HS-27A (cell line): ENCODE results near the gene SLC4A8.
A peak's percentile ranks its signal among the peaks of the same experiment; 100 is the strongest.

Experiments
- DNase-seq: peaks from one replicate; pipeline ENCODE4 v3.0.0-alpha.2; 2012; ENCODE audit warnings: low read depth, missing footprints

The SLC4A8 gene

DNA sequence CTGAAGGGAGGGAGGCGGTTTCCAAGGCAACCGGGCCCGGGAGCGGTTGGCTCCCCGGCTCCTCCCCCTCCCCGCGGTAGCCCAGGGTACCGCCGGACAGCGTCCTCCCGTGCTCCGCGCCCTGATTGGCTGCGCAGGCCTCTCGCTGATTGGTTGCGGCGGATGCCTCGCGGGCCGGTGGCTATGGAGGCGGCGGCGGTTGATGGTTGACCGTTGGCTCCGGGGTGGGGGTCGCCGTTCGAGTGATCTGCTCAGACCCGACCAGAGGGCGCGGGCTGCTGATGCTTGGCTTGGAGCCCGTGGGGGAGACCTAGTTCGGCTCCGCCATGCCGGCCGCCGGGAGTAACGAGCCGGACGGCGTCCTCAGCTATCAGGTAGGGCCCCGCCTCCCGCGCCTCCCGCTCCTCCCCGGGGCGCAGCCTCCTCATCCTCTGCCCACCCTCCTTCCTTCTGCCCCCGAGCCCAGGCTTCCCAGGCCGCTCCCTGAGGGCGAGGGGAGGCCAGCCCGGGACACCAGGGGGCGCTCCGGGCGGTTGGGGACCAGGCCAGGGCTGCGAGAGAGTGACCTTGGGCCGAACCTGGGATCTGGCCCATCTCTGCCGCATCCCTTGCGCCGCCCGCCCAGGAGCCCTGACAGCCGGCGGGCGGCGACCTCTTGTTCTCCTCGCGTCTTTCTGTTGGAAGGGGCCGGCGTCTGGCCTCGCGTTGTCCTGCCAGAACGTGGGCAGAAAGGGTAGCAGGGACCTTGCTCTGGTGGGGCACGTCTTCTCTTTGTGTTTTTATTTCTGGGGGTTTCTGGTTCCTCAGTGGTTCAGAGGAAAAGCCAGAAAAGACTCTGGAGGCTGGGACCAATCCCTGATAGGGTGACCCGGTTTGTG lies at the start of gene SLC4A8:
SLC4A8 (plus strand) TSS at position 170 of the 878 bp plus-strand sequence; CDS start at position 327, 157 bp downstream.
- peak; percentile 70 for DNase-seq

GRCh38 chr12:51374856-51375255 lies 49.8 kb upstream of the SLC4A8 start:
- no peak for DNase-seq

- DNase-seq = no peak
These were observed 47.3 kb upstream of the SLC4A8 start for GRCh38 chr12:51377099-51377984.

DNA sequence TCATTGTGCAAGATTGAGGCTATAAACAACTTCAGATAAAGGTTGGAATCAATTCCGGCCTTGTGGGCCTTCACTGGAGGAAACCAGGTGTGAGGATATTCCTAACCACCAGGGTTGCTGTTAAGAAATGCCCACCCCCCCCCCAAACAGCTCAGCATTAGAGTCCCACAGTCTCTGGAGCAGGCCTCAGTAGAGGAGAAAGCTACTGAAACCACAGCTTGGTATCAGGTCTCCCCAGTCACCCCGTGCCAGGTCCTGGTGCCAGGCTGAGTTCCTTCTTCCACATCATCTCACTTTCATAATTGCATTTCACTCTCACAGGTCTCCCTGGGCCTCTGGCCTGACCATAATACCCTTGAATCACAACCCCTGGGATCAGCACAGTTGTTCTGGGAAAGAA lies 45.9 kb upstream of the SLC4A8 start:
- DNase-seq = no peak

DNA sequence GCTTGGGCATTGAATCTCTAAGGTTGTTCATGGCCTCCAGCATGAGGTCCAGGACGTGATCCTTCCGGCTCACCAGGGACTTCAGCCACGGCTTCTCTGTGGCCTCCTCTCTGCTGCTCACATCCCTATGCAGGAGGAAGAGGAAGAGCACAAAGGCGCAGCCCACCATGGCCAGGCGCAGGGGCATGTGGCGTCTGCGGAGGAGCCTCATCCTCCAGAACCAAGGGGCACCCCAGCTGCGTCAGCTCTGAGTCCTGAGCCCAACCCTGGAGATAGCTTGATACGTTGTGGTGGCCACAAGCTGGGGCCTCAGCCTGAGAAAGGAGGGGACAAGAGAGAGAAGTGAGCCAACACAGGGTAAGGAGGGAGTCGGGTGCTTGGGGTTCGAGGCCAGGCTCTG lies 45.1 kb upstream of the SLC4A8 start:
- DNase-seq = no peak

- DNase-seq = no peak
These were observed 43.2 kb upstream of the SLC4A8 start for GRCh38 chr12:51381226-51382079.

DNA sequence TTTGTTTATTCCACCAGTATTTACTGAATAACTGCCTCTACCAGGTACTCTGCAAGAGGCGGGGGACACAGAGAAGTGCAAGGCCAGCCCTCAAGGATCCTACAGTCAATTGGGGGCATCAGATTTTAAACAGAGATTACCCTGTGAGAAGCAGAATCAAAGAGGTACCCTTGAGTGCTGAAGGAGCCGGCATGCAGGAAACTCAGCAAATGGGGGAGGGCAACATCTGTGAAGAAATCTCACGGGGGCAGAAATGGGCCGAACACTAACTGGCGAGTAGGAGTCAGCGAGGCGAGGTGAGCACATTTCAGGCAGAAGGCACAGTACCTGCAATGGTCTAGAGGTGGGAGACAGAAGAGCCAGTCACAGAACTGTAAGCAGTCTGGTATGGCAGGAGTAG lies 42.5 kb upstream of the SLC4A8 start:
- DNase-seq = no peak

DNA sequence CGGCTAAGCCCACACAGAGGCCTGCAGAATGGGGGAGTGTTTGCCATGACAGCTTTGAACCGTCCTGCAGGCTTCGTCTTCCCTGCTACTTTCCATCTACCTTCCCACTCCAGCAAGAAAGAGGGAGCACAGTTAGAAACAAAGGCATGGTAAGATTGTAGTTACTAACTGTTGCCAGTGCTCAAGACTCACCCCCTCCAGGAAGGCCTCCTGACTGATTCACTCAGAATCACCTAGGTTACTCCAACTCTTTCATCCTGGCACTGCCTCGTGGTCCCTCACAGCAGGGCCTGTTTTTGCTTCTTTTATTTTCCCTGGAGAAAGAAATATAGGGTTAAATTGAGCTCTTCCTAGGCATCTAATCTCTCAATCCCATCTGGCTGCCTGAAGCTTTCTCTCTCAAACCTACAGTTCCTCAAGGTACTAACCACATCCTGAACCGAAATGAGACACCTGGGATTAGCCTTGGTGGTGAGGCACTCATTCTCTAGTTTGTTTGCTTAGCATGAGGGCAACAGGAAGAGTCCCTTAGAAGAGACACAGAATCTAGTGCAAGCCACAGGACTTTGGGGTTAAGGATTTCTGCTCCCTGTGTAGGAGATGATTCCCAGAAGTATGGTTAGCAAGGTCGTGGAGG lies 41.2 kb upstream of the SLC4A8 start:
- no peak for DNase-seq

DNA sequence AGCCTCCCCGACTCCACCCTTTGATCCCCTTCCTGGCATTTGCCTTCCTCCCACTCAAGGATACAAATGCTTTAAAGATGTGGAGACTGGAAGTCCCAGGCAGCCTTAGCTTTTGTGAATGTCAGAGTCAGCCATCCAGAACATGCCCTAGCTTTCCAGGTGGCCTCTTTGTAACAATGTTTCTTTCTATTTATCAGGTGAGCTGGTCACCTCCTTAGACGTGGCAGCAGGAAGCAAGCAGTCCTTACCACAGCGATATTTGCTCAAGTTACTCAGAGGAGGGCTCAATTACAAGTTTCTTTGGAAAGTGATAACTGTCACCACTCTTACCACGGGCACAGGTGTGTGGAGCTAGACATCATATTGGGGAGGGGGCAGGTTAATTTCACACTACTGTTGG lies 38.3 kb upstream of the SLC4A8 start:
- no peak for DNase-seq

- no peak for DNase-seq
These were observed 36.4 kb upstream of the SLC4A8 start for GRCh38 chr12:51388069-51388799.

DNA sequence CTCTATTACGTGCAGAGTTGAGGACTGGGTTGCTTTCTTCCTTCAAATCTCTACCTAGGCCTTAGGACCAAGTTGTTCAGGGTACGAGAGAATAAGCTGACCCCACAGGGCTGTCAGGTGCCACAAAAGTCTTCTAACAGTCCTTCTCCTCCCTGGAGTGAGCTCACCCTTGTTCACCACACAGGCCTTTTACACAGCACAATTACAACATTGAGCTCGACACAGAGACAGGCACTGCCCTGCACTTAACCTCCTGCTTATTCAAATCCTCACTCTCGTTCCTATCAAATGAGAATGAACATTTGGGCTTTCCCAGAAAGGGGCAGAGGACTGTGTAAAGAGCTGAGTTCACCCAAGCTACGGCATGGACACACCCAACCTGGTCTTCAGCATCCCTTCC lies 35.8 kb upstream of the SLC4A8 start:
- DNase-seq = no peak

- DNase-seq = no peak
These were observed 35.2 kb upstream of the SLC4A8 start for GRCh38 chr12:51389302-51389999.

DNA sequence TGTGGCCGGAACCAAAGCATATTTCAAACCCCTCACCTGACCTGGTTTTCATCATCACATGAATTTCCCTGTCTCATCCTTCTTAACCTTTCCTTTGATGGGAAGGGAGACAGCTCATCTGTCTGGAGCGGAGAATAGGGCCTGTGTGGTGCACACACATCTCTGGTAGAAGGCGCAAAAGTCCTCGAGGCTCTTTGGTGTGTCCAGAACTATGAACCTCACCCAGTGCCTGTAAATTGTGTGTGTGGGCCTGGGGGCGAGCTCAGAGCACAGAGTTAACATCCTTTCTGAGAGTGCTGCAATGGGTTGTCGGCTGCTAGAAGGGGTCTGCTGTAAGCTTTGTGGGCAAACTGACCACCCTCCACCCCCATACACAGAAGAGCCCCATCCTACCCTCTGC lies 34.2 kb upstream of the SLC4A8 start:
- no peak for DNase-seq

DNA sequence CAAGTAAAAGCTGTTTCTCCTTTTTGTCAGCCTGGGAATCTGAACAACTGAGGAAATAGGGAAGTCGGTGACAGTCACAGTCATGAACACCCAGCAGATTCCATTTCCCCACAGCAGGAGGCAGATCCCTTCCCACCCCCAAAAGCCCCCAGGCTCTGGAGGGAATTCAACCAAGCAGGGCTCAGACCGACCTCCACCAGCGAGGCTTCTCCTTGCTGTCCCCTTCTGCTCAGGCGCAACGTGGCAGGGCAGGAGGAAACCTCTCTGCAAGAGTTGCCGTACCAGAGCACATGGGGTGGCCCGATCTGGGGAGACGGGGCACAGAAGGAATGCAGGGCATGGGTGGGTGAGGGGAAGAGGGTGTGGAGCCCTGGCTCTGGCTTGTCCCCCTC lies 33.7 kb upstream of the SLC4A8 start:
- no peak for DNase-seq

DNA sequence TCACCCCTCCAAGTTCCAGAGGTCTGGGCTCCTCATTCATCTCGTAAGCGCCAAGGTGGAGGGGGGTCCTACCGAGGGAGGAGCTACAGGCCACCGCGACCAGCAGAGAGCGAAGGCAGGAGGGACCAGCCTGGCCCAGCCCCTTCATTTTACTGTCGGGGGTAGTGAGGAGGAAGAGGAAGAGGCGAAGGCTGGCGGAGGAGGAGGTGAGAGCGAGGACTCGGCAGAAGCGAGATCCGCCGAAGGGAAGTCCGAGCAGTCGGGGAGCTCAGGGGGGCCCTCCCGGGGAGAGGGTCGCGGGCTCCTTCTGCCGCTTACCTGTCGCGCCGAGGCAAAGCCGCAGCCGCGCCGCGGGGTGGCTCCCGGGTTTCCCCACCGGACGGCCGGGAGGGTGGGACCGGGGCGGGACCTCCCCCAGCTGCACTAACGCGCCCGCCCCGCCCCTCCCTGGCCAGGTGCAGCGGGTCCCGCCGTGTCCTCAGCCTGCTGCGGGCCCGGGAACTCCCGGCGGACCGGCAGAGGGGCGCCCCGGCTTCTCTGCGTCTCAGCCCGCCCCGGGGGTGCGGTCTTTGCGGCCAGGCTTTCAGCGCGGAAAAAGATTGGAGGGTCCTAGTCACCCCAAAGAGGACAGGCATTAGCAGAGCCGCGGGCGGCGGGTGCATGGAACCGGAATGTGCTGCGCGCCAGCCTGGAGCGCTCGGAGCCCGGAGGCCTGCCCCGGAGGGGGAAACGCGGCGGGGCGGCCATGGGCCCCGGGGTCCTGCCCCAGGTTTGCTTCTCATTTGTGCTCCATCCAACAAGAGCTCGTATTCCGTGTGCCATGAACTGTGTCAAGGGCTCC lies 33.1 kb upstream of the SLC4A8 start, which contains the start of gene GALNT6:
GALNT6 (minus strand) TSS at position 124 of the 841 bp plus-strand sequence. CDS start 11,625 bp downstream, outside the sequence.
- DNase-seq = no peak

DNA sequence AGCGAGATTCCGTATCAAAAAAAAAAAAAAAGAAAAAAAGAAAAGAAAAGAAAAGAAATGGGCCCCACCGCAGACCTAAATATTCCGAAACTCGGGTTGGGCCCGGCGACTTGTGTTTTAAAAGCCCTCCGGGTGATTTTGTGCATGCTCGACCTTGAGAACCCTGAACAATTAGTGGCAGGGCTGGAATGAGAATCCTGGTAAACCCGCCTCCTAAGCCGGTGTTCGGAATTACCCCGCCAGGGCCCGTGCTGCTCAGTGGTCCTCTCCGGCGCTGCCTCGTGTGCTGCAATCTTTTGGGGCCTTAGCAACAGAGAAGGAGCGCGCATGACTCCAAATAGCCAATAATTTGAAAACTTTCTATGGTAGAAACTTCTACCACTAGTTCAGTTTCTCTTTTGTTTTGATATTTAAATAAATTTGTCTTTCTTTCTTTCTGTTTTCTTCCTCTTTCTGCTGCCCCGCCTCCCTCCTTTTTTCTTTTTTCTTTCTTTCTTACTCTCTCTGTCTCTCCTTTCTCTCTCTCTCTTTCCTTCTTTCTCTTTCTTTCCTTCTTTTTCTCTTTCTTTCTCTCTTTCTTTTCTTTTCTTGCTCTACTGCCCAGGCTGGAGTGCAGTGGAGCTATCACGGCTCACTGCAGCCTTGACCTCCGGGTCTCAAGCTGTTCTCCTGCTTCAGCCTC lies 31.9 kb upstream of the SLC4A8 start:
- DNase-seq = no peak

DNA sequence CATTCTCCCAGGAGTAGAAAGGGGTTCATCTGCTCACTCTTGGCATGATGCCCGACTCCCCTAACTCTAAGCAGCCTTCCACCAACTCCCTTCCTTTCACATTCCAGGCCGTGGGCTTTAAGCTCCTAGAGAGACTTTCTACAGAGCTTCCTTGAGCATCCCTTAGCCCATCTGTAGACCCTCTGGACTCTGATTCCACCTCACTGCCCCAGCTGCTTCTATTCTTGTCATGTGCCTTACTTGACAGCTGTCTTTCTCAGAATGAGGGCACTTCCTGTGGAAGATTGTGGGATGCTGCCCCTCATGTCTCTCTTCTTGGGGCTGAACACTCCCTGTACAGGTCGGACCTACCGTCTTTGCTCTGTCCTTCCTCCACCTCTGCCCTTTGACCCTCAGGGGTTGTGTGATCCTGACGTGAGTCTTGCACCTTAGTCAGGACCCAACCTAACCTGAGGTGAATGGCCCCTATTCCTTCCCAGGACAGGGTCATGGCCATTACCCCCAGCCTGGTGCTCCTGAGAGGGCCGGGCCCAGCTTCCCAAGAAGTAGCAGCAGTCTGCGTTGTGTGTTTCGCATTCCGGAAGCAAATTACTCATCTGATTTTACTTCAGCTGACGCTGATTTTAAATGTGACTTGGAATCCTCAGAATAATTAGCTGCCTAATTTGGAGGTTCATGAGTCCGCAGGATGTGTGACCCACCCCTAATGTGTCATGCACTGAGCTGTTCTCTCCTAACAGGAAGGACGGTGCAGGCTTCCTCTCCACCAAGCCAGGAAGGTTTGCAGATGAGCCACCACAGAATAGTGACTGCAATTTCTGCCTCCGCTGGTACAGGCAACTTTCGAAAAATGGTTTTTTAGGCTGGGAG lies 30.7 kb upstream of the SLC4A8 start:
- no peak for DNase-seq
